ENCODE data around the gene CAMK2B. TPM values are rescaled to one million over a fixed set of nuclear protein-coding genes. Genes with fewer than 3 reads are reported as not detected.

CAMK2B gene
- polyA plus RNA-seq, 2 of the 4 experiments (the other 2 are of a cell fraction): 0.17 TPM; not detected in 1

GRCh38 chr7:44288811-44289340, 36.5 kb downstream of the CAMK2B start:
- CTCF ChIA-PET: no interaction called here
- H3K4me2 ChIP-seq: no peak overlapping the region
- H3K27ac ChIP-seq: no peak overlapping the region
- no peaks in the 10 kb centered on the region for H3K4me1 ChIP-seq
- H3K9me3 ChIP-seq: no peaks in the 10 kb centered on the region
- DNase-seq (ENCODE audit: low read depth in 1 of 2, low spot score in 1 of 2) (no peak), FAIRE-seq (no peak), ATAC-seq (no peak)
- 72% methylated on average over 18 of the region's 20 CpGs for WGBS (ENCODE audit: missing lambda C conversion rate)
- no peak overlapping the region for H3K4me3 ChIP-seq
- TF ChIP-seq MYC (IDR thresholded peaks at IDR 0.05; ENCODE audit: borderline replicate concordance, low read length) (no peak), KDM1A (IDR thresholded peaks at IDR 0.05; ENCODE audit: low read depth) (no peak), SREBF2 (IDR thresholded peaks at IDR 0.05) (no peak), JUNB (IDR thresholded peaks at IDR 0.05) (no peak), NR3C1 (IDR thresholded peaks at IDR 0.05) (no peak), FOXS1 (CRISPR knock-in tag; IDR thresholded peaks at IDR 0.05) (no peak), ZFP36 (IDR thresholded peaks at IDR 0.05; ENCODE audit: borderline replicate concordance, partially characterized antibody) (no peak), EHF (CRISPR knock-in tag; IDR thresholded peaks at IDR 0.05) (no peak), CBX8 (IDR thresholded peaks at IDR 0.05) (no peak), PHF8 (IDR thresholded peaks at IDR 0.05; ENCODE audit: borderline replicate concordance, low read depth) (no peak), MAFK (IDR thresholded peaks at IDR 0.05; ENCODE audit: partially characterized antibody) (no peak), HEYL (CRISPR knock-in tag; IDR thresholded peaks at IDR 0.05) (no peak), ZSCAN20 (CRISPR knock-in tag; IDR thresholded peaks at IDR 0.05) (no peak), MAX (IDR thresholded peaks at IDR 0.05) (no peak), BCL3 (IDR thresholded peaks at IDR 0.05) (no peak), HOXB13 (CRISPR knock-in tag; IDR thresholded peaks at IDR 0.05; ENCODE audit: low read depth) (no peak)
- POLR2A ChIA-PET: no interaction called here

- no peak overlapping the region for H3K4me3 ChIP-seq
- 67% methylated on average over 8 of the region's 9 CpGs for WGBS (ENCODE audit: missing lambda C conversion rate)
- no peak overlapping the region for H3K27ac ChIP-seq
- CTCF ChIA-PET: no interaction called here
- H3K4me1 ChIP-seq: no peaks in the 10 kb centered on the region
- H3K4me2 ChIP-seq: no peak overlapping the region
- POLR2A ChIA-PET: no interaction called here
- TF ChIP-seq JUN (IDR thresholded peaks at IDR 0.05) (no peak), MAX (IDR thresholded peaks at IDR 0.05) (no peak), NPAS2 (CRISPR knock-in tag; IDR thresholded peaks at IDR 0.05; ENCODE audit: borderline replicate concordance) (no peak)
- FAIRE-seq (no peak), ATAC-seq (no peak), DNase-seq (ENCODE audit: low read depth in 1 of 2, low spot score in 1 of 2) (no peak)
- no peaks in the 10 kb centered on the region for H3K9me3 ChIP-seq
Observed at GRCh38 chr7:44288381-44288685, 37.1 kb downstream of the CAMK2B start.

- no peak for FAIRE-seq
- Histone ChIP-seq H3K4me1 (no peaks in the 10 kb centered on the region), H3K9me3 (no peaks in the 10 kb centered on the region), H3K4me3 (no peak overlapping the region), H3K27ac (no peak overlapping the region), H3K4me2 (no peak overlapping the region)
- ChIA-PET POLR2A (no interaction called here), CTCF (no interaction called here)
- no peak for ATAC-seq
- 81% methylated on average over 14 of the region's 17 CpGs for WGBS (ENCODE audit: missing lambda C conversion rate)
- DNase-seq (ENCODE audit: low read depth in 1 of 2, low spot score in 1 of 2): no peak
- no peak for TF ChIP-seq KDM5A (IDR thresholded peaks at IDR 0.05)
- no peak for TF ChIP-seq RCOR1 (IDR thresholded peaks at IDR 0.05; ENCODE audit: low read depth, low read length)
- TF ChIP-seq RNF2 (IDR thresholded peaks at IDR 0.05; ENCODE audit: borderline replicate concordance, low read depth): no peak
- TF ChIP-seq CEBPB (IDR thresholded peaks at IDR 0.05): no peak
- no peak for TF ChIP-seq CHD4 (IDR thresholded peaks at IDR 0.05; ENCODE audit: borderline replicate concordance)
- no peak for TF ChIP-seq SREBF2 (IDR thresholded peaks at IDR 0.05)
Observed at GRCh38 chr7:44287488-44288380, 37.7 kb downstream of the CAMK2B start.
